Lung (tissue), 12 donors: ENCODE measurements around the gene POU6F2. TPM values are rescaled to one million over a fixed set of nuclear protein-coding genes. Genes with fewer than 3 reads are reported as not detected.

ENCODE experiments used
- ATAC-seq: fragments of 200-7000 bp; cut with Tn5 transposase; one replicate; pipeline ENCODE4 v1.9.1; 2020; ENCODE audit warnings: moderate number of reproducible peaks; ENCODE audit not compliant: insufficient read depth, low FRiP score
- DNase-seq, 3 donors: peaks; one replicate each; pipeline ENCODE4 v3.0.0-alpha.2; 2013 to 2017
- H3K27ac ChIP-seq, 2 donors: one replicate each; pipeline ENCODE4 v1.5.1; 2013; ENCODE audit warnings: mild to moderate bottlenecking in 2 of 2, moderate library complexity in 2 of 2, control low read depth in 1 of 2, inconsistent platforms in 1 of 2, low read depth in 1 of 2, low read length in 1 of 2
- H3K27me3 ChIP-seq, 3 donors: one replicate each; pipeline ENCODE4 v1.5.1; 2013; ENCODE audit warnings: low read length in 2 of 3; ENCODE audit not compliant: control insufficient read depth in 3 of 3, insufficient read depth in 3 of 3
- H3K36me3 ChIP-seq, 4 donors: one replicate each; pipeline ENCODE4 v1.5.1; 2013; ENCODE audit warnings: low read length in 4 of 4, mild to moderate bottlenecking in 1 of 4, moderate library complexity in 1 of 4; ENCODE audit not compliant: control insufficient read depth in 4 of 4, insufficient read depth in 4 of 4
- H3K4me1 ChIP-seq, 5 donors: one replicate each; pipeline ENCODE4 v1.5.1; 2013; ENCODE audit warnings: low read length in 5 of 5, mild to moderate bottlenecking in 2 of 5, moderate library complexity in 1 of 5; ENCODE audit not compliant: control insufficient read depth in 5 of 5, insufficient read depth in 5 of 5
- H3K4me3 ChIP-seq: one replicate; pipeline ENCODE4 v1.5.1; 2013; ENCODE audit warnings: mild to moderate bottlenecking, control low read depth, moderate library complexity
- H3K9ac ChIP-seq, 2 donors: one replicate each; pipeline ENCODE4 v1.5.1; 2013; ENCODE audit warnings: low read length in 2 of 2, control low read depth in 1 of 2; ENCODE audit not compliant: insufficient read depth in 1 of 2
- H3K9me3 ChIP-seq, 4 donors: one replicate each; pipeline ENCODE4 v1.5.1; 2013; ENCODE audit warnings: low read length in 3 of 4, mild to moderate bottlenecking in 1 of 4, moderate library complexity in 1 of 4; ENCODE audit not compliant: control insufficient read depth in 4 of 4, insufficient read depth in 3 of 4
- CTCF ChIP-seq: IDR thresholded peaks from 2 replicates; pipeline ENCODE4 v1.5.1; 2012; ENCODE audit warnings: mild to moderate bottlenecking; ENCODE audit errors: control extremely low read depth, extremely low read depth
- WGBS, 2 donors: extraction: QIAGEN DNeasy Blood & Tissue Kit; methylation state at CpG; one replicate each; pipeline ENCODE4 v1.1.7; 2013; 5-methylcytosine and 5-hydroxymethylcytosine counted together
- polyA plus RNA-seq, 2 donors: library from polyadenylated mRNA; stranded (reverse); fragments of 200-250 nt; gene quantifications; one replicate each; pipeline ENCODE4 v1.2.1, GENCODE V29; 2013
- total RNA-seq, 2 donors: library from RNA; depleted of rRNA in 1 of 2; stranded (reverse); fragments of >200 nt in 1 of 2; gene quantifications; one replicate each; pipeline ENCODE4 v1.2.1, GENCODE V29; 2014 to 2021
- donor health status: control.
- donor health status: control.
- donor health status: Bipolar disorder and iron deficiency.
- donor health status: healthy.
- donor health status: DM: yes; HTN: yes; CAD: no.

Gene POU6F2
- total and polyA plus RNA-seq, 4 donors = 0.08 to 0.18 TPM; not detected in 2

GRCh38 chr7:39301543-39301942, 323.8 kb downstream of the POU6F2 start:
- Histone ChIP-seq H3K9me3 (no peaks in the 10 kb centered on the region), H3K27me3 (no peaks in the 10 kb centered on the region), H3K27ac (no peak overlapping the region), H3K9ac (no peak overlapping the region), H3K36me3 (no peaks in the 10 kb centered on the region), H3K4me1 (peaks cover 0 to 1% (median 0%) of the 10 kb centered on the region in 5 donors), H3K4me3 (no peak overlapping the region)
- no peak for ATAC-seq
- no peak for TF ChIP-seq CTCF
- no peak for DNase-seq

- no peaks in the 10 kb centered on the region for H3K27me3 ChIP-seq
- peaks cover 0 to 1% (median 0%) of the 10 kb centered on the region in 5 donors for H3K4me1 ChIP-seq
- no peak overlapping the region for H3K9ac ChIP-seq
- 75 to 92% methylated on average over 6 of the region's 6 CpGs for WGBS, 2 donors
- no peak for DNase-seq
- H3K4me3 ChIP-seq = no peak overlapping the region
- ATAC-seq = no peak
- H3K27ac ChIP-seq = no peak overlapping the region
- H3K36me3 ChIP-seq = no peaks in the 10 kb centered on the region
- H3K9me3 ChIP-seq = no peaks in the 10 kb centered on the region
- TF ChIP-seq CTCF = no peak
These were observed 326.5 kb downstream of the POU6F2 start for GRCh38 chr7:39304178-39304577.

DNA sequence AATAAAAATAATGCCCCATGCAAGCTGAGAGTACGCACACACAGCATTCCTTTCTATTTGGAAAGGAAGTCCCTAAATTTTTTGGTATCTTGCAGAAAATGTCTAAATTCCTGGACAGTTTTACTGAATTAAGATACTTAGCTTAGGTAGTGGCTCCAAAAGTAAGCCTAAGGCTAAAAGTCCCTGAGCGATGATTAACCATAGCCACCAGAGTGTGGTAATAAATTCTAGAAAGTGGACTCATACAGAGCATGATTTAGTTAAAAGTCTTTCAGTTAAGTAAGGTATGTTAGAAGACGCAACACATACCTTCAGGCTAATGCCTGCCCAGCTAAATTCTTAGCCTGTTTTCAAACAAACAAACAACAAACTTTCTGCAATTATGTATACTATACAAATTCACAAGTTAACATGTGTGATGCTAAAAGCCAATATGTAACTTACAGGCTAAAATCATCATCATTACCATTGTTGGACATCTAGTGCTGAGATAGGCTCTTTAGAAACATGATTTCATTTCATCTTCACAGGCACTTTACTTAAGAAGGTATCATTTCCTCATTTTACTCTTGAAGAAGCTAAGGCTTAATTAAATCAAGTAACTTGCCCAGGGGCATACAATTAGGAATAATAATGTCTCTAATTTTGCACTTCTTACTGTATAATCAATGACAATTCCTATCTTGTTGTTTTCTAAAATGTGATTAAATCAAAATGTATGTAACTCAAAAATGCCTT, 327.1 kb downstream of the POU6F2 start:
- ATAC-seq = no peak
- 93 to 94% methylated on average over 3 of the region's 3 CpGs for WGBS, 2 donors

More for the DNA sequence above, 327.1 kb downstream of the POU6F2 start:
- Histone ChIP-seq H3K27me3 (no peaks in the 10 kb centered on the region), H3K4me3 (no peak overlapping the region), H3K36me3 (no peaks in the 10 kb centered on the region), H3K9ac (no peak overlapping the region), H3K4me1 (peaks cover 0 to 1% (median 0%) of the 10 kb centered on the region in 5 donors), H3K9me3 (no peaks in the 10 kb centered on the region), H3K27ac (no peak overlapping the region)
- no peak for DNase-seq
- TF ChIP-seq CTCF = no peak
